ENCODE results near the gene TSHZ2.

Gene TSHZ2

GRCh38 chr20:53030061-53030460 lies 57.9 kb downstream of the TSHZ2 start:
- TF ChIP-seq CTCF (conservative IDR thresholded peaks at IDR 0.05) (no peak), ZFX (IDR thresholded peaks at IDR 0.05) (no peak)
- no peak overlapping the region for H3K27ac ChIP-seq

GRCh38 chr20:53032046-53032445 lies 59.9 kb downstream of the TSHZ2 start:
- no peak overlapping the region for H3K27ac ChIP-seq
- no peak for TF ChIP-seq CTCF (conservative IDR thresholded peaks at IDR 0.05)
- no peak for TF ChIP-seq ZFX (IDR thresholded peaks at IDR 0.05)

GRCh38 chr20:53032478-53032932 lies 60.3 kb downstream of the TSHZ2 start:
- no peak for TF ChIP-seq ZFX (IDR thresholded peaks at IDR 0.05)
- no peak for TF ChIP-seq CTCF (conservative IDR thresholded peaks at IDR 0.05)
- H3K27ac ChIP-seq, result no peak overlapping the region

DNA sequence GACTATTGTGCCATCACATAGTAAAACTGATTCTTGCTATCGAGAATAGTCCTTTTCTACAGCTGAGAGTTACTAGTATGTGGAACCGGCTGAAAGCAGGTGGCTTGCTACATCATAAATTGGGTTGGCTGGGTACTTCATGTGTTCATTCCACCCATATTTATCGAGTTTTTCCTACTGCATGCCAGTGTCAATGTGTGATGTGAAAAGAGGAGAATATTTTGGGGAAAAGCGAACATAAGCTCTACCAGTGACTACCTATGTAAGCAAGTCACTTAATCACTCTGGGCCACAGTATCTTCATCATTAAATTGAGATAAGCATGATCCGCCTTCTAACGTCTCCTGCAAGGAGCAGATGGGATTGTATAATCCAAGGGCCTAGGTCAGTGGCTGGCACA lies 61.0 kb downstream of the TSHZ2 start:
- no peak overlapping the region for H3K27ac ChIP-seq
- TF ChIP-seq CTCF (conservative IDR thresholded peaks at IDR 0.05), result no peak
- TF ChIP-seq ZFX (IDR thresholded peaks at IDR 0.05), result no peak

DNA sequence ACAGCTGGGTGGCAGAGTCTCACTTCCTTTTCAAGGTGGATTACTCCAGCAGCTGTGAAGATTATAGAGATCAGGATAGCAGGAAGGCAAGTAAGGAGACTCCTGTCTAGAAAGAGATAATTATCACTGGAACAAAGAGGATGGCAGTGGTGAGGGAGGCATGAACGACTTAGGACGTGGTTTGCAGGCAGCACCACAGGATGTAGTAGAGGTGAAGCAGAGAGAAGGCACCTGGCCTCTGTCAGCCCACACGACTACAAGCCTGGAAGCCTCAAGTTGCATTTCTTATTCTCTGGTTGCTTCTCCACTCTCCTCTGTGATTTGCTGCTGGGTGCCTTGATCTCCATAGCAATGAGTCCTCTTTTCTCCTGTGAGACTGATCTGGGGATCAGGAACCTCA lies 62.7 kb downstream of the TSHZ2 start:
- H3K27ac ChIP-seq, result no peak overlapping the region
- no peak for TF ChIP-seq CTCF (conservative IDR thresholded peaks at IDR 0.05)

GRCh38 chr20:53036992-53037391 lies 64.8 kb downstream of the TSHZ2 start:
- H3K27ac ChIP-seq, result no peak overlapping the region
- TF ChIP-seq ZFX (IDR thresholded peaks at IDR 0.05) (no peak), CTCF (conservative IDR thresholded peaks at IDR 0.05) (no peak)

DNA sequence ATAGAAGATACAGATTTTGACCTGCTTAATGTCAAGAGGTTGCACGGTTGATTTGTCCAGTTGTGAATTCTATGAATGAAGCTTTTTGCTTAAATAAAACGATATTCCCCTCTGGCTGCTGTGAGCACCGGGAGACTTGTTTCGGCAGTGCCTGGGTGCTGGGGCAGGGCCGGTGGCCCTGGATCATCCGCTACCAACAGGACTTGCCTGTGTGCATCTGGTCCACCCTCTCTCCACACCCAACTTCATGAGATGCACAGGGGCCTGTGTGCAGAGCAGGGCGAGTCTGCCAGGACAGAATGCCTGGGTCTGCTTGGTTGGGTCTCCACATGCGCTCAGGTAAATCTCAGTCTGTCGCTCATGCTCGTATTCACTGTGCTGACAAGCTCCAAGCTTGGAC lies 65.5 kb downstream of the TSHZ2 start:
- no peak for TF ChIP-seq CTCF (conservative IDR thresholded peaks at IDR 0.05)
- no peak for TF ChIP-seq ZFX (IDR thresholded peaks at IDR 0.05)

More for the DNA sequence above, 65.5 kb downstream of the TSHZ2 start:
- H3K27ac ChIP-seq, result no peak overlapping the region

Measured in C4-2B (cell line).